Measurements from ENCODE around the gene SHISAL2B.

DNA sequence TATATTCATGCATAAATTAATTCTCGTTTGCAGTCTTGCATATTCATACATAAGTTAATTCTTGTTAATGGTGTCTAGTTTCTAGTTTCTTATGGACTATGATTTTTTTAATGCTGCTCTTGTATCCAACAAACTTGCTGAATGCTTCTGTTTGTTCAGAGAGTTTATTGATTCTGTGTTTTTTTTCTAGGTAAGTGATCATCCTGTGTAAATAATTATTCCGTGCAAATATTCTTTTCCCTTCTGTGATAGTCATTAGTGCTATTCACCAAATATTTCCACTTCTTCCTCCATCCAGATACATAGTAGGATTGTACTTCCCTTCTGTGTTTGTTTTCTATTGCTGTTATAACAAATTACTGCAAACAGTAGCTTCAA lies 35.8 kb upstream of the SHISAL2B start:
- TF ChIP-seq CTCF (IDR thresholded peaks at IDR 0.05) = no peak
- no peak for TF ChIP-seq ZFX (IDR thresholded peaks at IDR 0.05; ENCODE audit: borderline replicate concordance)
